Amygdala (tissue), 56 donors: ENCODE measurements around the gene ANKRD2.
A peak's percentile ranks its signal among the peaks of the same experiment; 100 is the strongest.

Experiments
- DNase-seq, 56 donors: peaks; one replicate each; lab custom pipeline; 2025; lab: John Stamatoyannopoulos, UW

Gene ANKRD2

GRCh38 chr10:97632949-97633884 is 60.6 kb downstream of the ANKRD2 start, which contains the start of gene MORN4:
Gene MORN4 (minus strand): TSS chr10:97633500. CDS start chr10:97619653, 13,847 bp downstream.
- peak; percentile 65 to 96 (median 88) for DNase-seq
